RWPE1 (cell line): ENCODE results near the gene HUWE1.

Experiments used
- CTCF ChIA-PET: fragments of 350-600 bp; sonication (Branson Sonifier 250); formaldehyde crosslinking; extraction: SDS; loops from one replicate; lab custom pipeline; 2021; lab: Yijun Ruan, JAX
- POLR2A ChIA-PET: fragments of 400-600 bp; formaldehyde crosslinking; extraction: SDS; loops from one replicate; lab custom pipeline; 2020; ENCODE audit warnings: antibody characterized with exemption; ENCODE audit not compliant: low non-redundant PET; lab: Yijun Ruan, JAX
- DNase-seq: peaks from one replicate; pipeline ENCODE4 v3.0.0; 2012; ENCODE audit warnings: low spot score
- H3K27ac ChIP-seq: fragments of 450-650 bp; 2 replicates; pipeline ENCODE4 v1.5.1; 2017
- CTCF ChIP-seq: fragments of 450-650 bp; conservative IDR thresholded peaks from 2 replicates; pipeline ENCODE4 v1.5.1; 2017; ENCODE audit warnings: low read depth, mild to moderate bottlenecking

HUWE1 gene

GRCh38 chrX:53599781-53600396, 86.6 kb downstream of the HUWE1 start:
- H3K27ac ChIP-seq: no peak overlapping the region
- POLR2A ChIA-PET: no interaction called here
- CTCF ChIA-PET: no interaction called here
- no peak for DNase-seq
- TF ChIP-seq CTCF: no peak

- no peak for TF ChIP-seq CTCF
- ChIA-PET POLR2A (no interaction called here), CTCF (no interaction called here)
These were observed 88.3 kb downstream of the HUWE1 start for GRCh38 chrX:53598169-53598568.

GRCh38 chrX:53595266-53595810, 91.2 kb downstream of the HUWE1 start:
- H3K27ac ChIP-seq: no peak overlapping the region
- CTCF ChIA-PET: no interaction called here
- POLR2A ChIA-PET: no interaction called here
- TF ChIP-seq CTCF: no peak
- no peak for DNase-seq

More at GRCh38 chrX:53598169-53598568, 88.3 kb downstream of the HUWE1 start:
- DNase-seq: no peak
- H3K27ac ChIP-seq: no peak overlapping the region

GRCh38 chrX:53594354-53594753, 92.2 kb downstream of the HUWE1 start:
- POLR2A ChIA-PET: no interaction called here
- TF ChIP-seq CTCF: no peak
- no peak for DNase-seq
- H3K27ac ChIP-seq: no peak overlapping the region
- CTCF ChIA-PET: no interaction called here

- H3K27ac ChIP-seq: no peak overlapping the region
- no peak for DNase-seq
- ChIA-PET POLR2A (no interaction called here), CTCF (no interaction called here)
- no peak for TF ChIP-seq CTCF
These were observed 98.6 kb downstream of the HUWE1 start for GRCh38 chrX:53587795-53588420.

- no peak for TF ChIP-seq CTCF
- H3K27ac ChIP-seq: no peak overlapping the region
- ChIA-PET CTCF (no interaction called here), POLR2A (no interaction called here)
- no peak for DNase-seq
These were observed 101.6 kb downstream of the HUWE1 start for GRCh38 chrX:53584891-53585290.
